Stomach (tissue), 9 donors: ENCODE measurements around the gene SMTNL1. TPM values are rescaled to one million over a fixed set of nuclear protein-coding genes. Genes with fewer than 3 reads are reported as not detected.

Experiments used
- DNase-seq, 2 donors: peaks; one replicate each; pipeline versions ENCODE4 v3.0.0 to v3.0.0-alpha.2; 2013 to 2019
- H3K27ac ChIP-seq, 5 donors: fragments of 200-600 bp in 4 of 5; sonication (generic) in 4 of 5; one replicate each; pipeline ENCODE4 v1.5.1; 2013 to 2019; ENCODE audit warnings: mild to moderate bottlenecking in 1 of 5, moderate library complexity in 1 of 5
- H3K27me3 ChIP-seq, 3 donors: fragments of 200-600 bp; sonication (generic); one replicate each; pipeline ENCODE4 v1.5.1; 2017 to 2019; ENCODE audit warnings: mixed run types in 1 of 3
- H3K36me3 ChIP-seq, 4 donors: fragments of 200-600 bp; sonication (generic); 1 replicate in 3 of 4; 2 replicates in 1 of 4; pipeline ENCODE4 v1.5.1; 2016 to 2019
- H3K4me1 ChIP-seq, 4 donors: fragments of 200-600 bp; sonication (generic); one replicate each; pipeline ENCODE4 v1.5.1; 2016 to 2019
- H3K4me3 ChIP-seq, 4 donors: fragments of 200-600 bp; sonication (generic) in 3 of 4; one replicate each; pipeline ENCODE4 v1.5.1; 2016 to 2019; ENCODE audit warnings: mild to moderate bottlenecking in 1 of 4
- H3K9me3 ChIP-seq, 4 donors: fragments of 200-600 bp; sonication (generic); one replicate each; pipeline ENCODE4 v1.5.1; 2016 to 2019
- CTCF ChIP-seq, 7 experiments: fragments of 450-650 bp in 4 of 7; fragments of 200-600 bp in 3 of 7; sonication (generic) in 3 of 7; IDR thresholded peaks; one replicate each; pipeline ENCODE4 v1.5.1; 2016 to 2019; ENCODE audit warnings: antibody characterized with exemption in 7 of 7, control low read depth in 2 of 7, mild to moderate bottlenecking in 1 of 7
- EP300 ChIP-seq: sonication (generic); formaldehyde crosslinking; IDR thresholded peaks from one replicate; pipeline ENCODE4 v1.6.1; 2017; ENCODE audit warnings: antibody characterized with exemption
- POLR2A ChIP-seq, 4 donors: fragments of 450-650 bp; IDR thresholded peaks; one replicate each; pipeline ENCODE4 v1.6.1; 2016; ENCODE audit warnings: antibody characterized with exemption in 4 of 4, control low read depth in 2 of 4, mild to moderate bottlenecking in 1 of 4, moderate library complexity in 1 of 4
- POLR2AphosphoS5 ChIP-seq, 3 donors: sonication (generic); formaldehyde crosslinking; IDR thresholded peaks; one replicate each; pipeline ENCODE4 v1.6.1; 2016; ENCODE audit warnings: antibody characterized with exemption in 3 of 3
- WGBS, 5 donors: extraction: QIAGEN DNeasy Blood & Tissue Kit in 3 of 5; methylation state at CpG; one replicate each; pipeline versions ENCODE4 v1.1.5 to v1.1.7; 2013 to 2018; 5-methylcytosine and 5-hydroxymethylcytosine counted together
- intact Hi-C: fragments of 100-400 bp; cut with DNase I; formaldehyde crosslinking; loops from one replicate; pipeline ENCODE4 v1.15.1; 2023; ENCODE audit warnings: low total_unique reads
- polyA plus RNA-seq, 3 donors: library from polyadenylated mRNA; stranded (reverse); fragments of 200-250 nt; gene quantifications; one replicate each; pipeline ENCODE4 v1.2.3, GENCODE V29; 2013
- total RNA-seq, 5 donors: library from RNA; depleted of rRNA; stranded (reverse); fragments of >200 nt; gene quantifications; one replicate each; pipeline versions ENCODE4 v1.1.0 to v1.2.3, GENCODE V29; 2014 to 2016
- donor health status: healthy with polysubstance abuse.
- donor health status: Bipolar disorder and iron deficiency.
- donor health status: healthy.

Gene SMTNL1
- total and polyA plus RNA-seq, 8 donors: not detected

DNA sequence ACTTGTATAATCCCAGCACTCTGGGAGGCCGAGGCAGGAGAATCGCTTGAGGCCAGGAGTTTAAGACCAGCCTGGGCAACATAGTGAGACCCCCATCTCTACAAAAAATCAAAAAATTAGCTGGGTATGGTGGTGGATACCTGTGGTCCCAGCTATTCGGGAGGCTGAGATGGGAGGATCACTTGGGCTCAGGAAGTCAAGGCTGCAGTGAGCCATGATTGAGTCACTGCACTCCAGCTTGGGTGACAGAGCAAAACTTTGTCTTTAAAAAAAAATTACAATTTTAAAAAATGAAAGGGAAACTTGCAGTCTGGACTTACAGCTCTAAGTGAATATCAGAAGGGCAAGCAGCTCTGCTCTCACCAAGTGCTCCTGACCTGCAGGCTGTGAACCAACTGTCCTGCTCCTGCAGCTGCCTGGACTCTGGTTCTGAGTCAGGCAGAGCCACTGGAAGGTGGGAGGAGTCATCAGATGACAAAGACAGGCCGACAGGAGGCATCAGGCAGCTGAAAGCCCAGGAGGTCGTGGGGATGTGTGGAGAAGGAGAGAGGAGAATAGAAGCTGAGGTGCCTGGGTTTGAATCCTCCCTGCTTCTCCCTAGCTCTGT is 9.6 kb downstream of the SMTNL1 start:
- intact Hi-C loops: no loop called here
- Histone ChIP-seq H3K36me3 (peaks cover 25 to 60% (median 58%) of the 10 kb centered on the region in 4 donors), H3K9me3 (no peaks in the 10 kb centered on the region), H3K4me3 (no peak overlapping the region), H3K4me1 (no peaks in the 10 kb centered on the region), H3K27me3 (no peaks in the 10 kb centered on the region), H3K27ac (no peak overlapping the region)
- WGBS, 5 donors: 56 to 67% (median 62%) methylated on average over 5 of the region's 5 CpGs
- DNase-seq: no peak
- no peak for TF ChIP-seq EP300
- no peak for TF ChIP-seq POLR2A (IDR thresholded peaks at IDR 0.05)
- no peak for TF ChIP-seq CTCF (IDR thresholded peaks at IDR 0.05)
- TF ChIP-seq POLR2AphosphoS5 (IDR thresholded peaks at IDR 0.05): no peak

DNA sequence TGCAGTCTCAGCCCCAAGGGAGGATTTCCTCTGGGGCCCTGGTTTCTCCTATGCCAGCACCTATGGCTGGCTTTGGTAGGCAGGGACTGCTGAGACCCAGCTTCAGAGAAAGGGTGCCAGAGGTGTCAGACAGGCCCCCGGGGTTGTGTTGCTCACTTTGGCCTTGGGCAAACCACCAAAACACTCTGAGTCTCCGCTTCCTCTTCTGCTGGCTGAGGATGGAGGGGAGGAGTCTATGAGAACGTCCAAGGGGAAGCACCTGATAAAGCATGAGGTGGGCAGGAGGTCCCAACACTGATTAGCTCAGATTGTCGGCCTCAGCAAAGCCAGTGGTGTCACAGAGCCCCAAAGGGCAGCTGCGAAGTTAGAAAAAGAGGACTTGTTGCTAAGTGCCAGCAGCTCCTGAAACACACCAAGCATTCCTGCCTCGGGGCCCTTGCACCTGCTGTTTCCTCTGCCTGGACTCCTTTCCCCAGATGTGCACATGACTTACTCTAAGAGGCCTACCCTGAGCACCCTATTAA is 10.5 kb downstream of the SMTNL1 start:
- no peaks in the 10 kb centered on the region for H3K9me3 ChIP-seq
- H3K4me3 ChIP-seq: no peak overlapping the region
- intact Hi-C loops: no loop called here
- peaks cover 35 to 69% (median 67%) of the 10 kb centered on the region in 4 donors for H3K36me3 ChIP-seq
- DNase-seq: no peak
- H3K27me3 ChIP-seq: no peaks in the 10 kb centered on the region
- no peaks in the 10 kb centered on the region for H3K4me1 ChIP-seq
- 29 to 58% (median 51%) methylated on average over 6 of the region's 6 CpGs for WGBS, 5 donors
- TF ChIP-seq POLR2A (IDR thresholded peaks at IDR 0.05) (no peak), CTCF (IDR thresholded peaks at IDR 0.05) (no peak), EP300 (no peak), POLR2AphosphoS5 (IDR thresholded peaks at IDR 0.05) (no peak)
- no peak overlapping the region for H3K27ac ChIP-seq

- intact Hi-C loops: no loop called here
- H3K4me1 ChIP-seq: no peaks in the 10 kb centered on the region
- H3K4me3 ChIP-seq: no peak overlapping the region
- TF ChIP-seq CTCF (IDR thresholded peaks at IDR 0.05) (no peak), EP300 (no peak), POLR2A (IDR thresholded peaks at IDR 0.05) (no peak), POLR2AphosphoS5 (IDR thresholded peaks at IDR 0.05) (no peak)
- no peak for DNase-seq
- H3K9me3 ChIP-seq: no peaks in the 10 kb centered on the region
- H3K27me3 ChIP-seq: no peaks in the 10 kb centered on the region
- no peak overlapping the region for H3K27ac ChIP-seq
- WGBS, 5 donors: 84 to 93% (median 89%) methylated on average over 8 of the region's 8 CpGs
- H3K36me3 ChIP-seq: peaks cover 52 to 90% (median 88%) of the 10 kb centered on the region in 4 donors
Observed at GRCh38 chr11:57549983-57550382, 12.6 kb downstream of the SMTNL1 start.

- WGBS, 5 donors: 89 to 100% (median 93%) methylated on average over 3 to 4 of the region's 4 CpGs
- no peaks in the 10 kb centered on the region for H3K4me1 ChIP-seq
- intact Hi-C loops: no loop called here
- no peaks in the 10 kb centered on the region for H3K27me3 ChIP-seq
- no peak for TF ChIP-seq EP300
- no peak for TF ChIP-seq CTCF (IDR thresholded peaks at IDR 0.05)
- no peak for TF ChIP-seq POLR2AphosphoS5 (IDR thresholded peaks at IDR 0.05)
- TF ChIP-seq POLR2A (IDR thresholded peaks at IDR 0.05): no peak
- no peak overlapping the region for H3K27ac ChIP-seq
- DNase-seq: no peak
- H3K4me3 ChIP-seq: no peak overlapping the region
- H3K9me3 ChIP-seq: no peaks in the 10 kb centered on the region
- peaks cover 57 to 100% (median 97%) of the 10 kb centered on the region in 4 donors for H3K36me3 ChIP-seq
Observed at GRCh38 chr11:57551941-57552340, 14.5 kb downstream of the SMTNL1 start.
